Measurements from ENCODE around the gene TRIM39.

DNA sequence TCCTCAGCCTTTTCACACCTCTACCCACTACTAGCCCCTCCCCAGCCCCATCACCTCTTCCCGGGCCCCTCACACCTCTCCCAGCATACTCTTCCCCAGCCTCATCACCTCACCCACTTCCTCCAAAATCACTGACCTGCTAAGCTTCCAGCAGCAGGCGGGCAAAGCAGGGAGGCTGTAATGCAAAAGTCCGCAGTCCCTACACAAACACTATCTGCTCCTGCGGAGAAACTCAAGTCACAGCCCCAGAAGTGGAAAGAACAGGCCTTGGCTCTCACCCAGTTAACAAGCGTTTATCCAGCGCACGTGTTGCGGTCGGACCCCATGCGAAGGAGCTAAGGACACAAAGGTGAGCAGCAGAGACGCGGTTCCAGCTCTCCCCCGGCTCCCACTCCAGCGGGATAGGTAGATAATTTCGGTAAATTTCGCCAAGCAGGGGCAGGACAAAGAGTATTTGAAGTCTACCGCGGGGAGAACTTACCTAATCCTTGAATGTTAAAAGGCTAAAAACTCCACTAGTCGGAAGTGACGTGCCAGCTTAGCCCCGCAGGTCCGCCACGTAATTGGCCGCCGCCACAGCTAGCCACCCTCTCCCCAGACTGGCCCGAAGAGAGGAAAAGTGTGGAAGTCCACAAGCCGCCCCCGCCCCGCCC is 728 bp upstream of the TRIM39 start:
- TF ChIP-seq, protein P1, sequence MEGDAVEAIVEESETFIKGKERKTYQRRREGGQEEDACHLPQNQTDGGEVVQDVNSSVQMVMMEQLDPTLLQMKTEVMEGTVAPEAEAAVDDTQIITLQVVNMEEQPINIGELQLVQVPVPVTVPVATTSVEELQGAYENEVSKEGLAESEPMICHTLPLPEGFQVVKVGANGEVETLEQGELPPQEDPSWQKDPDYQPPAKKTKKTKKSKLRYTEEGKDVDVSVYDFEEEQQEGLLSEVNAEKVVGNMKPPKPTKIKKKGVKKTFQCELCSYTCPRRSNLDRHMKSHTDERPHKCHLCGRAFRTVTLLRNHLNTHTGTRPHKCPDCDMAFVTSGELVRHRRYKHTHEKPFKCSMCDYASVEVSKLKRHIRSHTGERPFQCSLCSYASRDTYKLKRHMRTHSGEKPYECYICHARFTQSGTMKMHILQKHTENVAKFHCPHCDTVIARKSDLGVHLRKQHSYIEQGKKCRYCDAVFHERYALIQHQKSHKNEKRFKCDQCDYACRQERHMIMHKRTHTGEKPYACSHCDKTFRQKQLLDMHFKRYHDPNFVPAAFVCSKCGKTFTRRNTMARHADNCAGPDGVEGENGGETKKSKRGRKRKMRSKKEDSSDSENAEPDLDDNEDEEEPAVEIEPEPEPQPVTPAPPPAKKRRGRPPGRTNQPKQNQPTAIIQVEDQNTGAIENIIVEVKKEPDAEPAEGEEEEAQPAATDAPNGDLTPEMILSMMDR (IDR thresholded peaks at IDR 0.05): no peak
- no peak for TF ChIP-seq POLR2A (IDR thresholded peaks at IDR 0.05)
- no peak for TF ChIP-seq POLR2AphosphoS5 (IDR thresholded peaks at IDR 0.05)
